Left ventricle myocardium inferior (tissue), 1 donor: ENCODE data around the gene MICAL2. TPM values are rescaled to one million over a fixed set of nuclear protein-coding genes. Genes with fewer than 3 reads are reported as not detected.

Source experiments
- DNase-seq: peaks from one replicate; pipeline ENCODE4 v3.0.0-alpha.2; 2020
- H3K27ac ChIP-seq: fragments of 200-600 bp; replicated peaks from 2 replicates; pipeline ENCODE4 v1.8.0; 2021
- H3K27me3 ChIP-seq: fragments of 200-600 bp; 2 replicates; pipeline ENCODE4 v1.8.0; 2021; ENCODE audit warnings: low read depth
- H3K36me3 ChIP-seq: fragments of 200-600 bp; 2 replicates; pipeline ENCODE4 v1.8.0; 2021
- H3K4me1 ChIP-seq: fragments of 200-600 bp; 2 replicates; pipeline ENCODE4 v1.8.0; 2021
- H3K4me3 ChIP-seq: fragments of 200-600 bp; 2 replicates; pipeline ENCODE4 v1.8.0; 2021; ENCODE audit warnings: mild to moderate bottlenecking, moderate library complexity
- H3K9me3 ChIP-seq: fragments of 200-600 bp; replicated peaks from 2 replicates; pipeline ENCODE4 v1.8.0; 2021
- intact Hi-C: fragments of 100-400 bp; cut with micrococcal nuclease; formaldehyde crosslinking; loops from one replicate; pipeline ENCODE4 v1.11.0; 2022
- total RNA-seq: library from RNA; stranded (reverse); fragmentation: NEBNext Ultra II Directional; extraction: Animal tissue kit (Norgen Biotek cat#: 25700); gene quantifications from one replicate; pipeline ENCODE4 v1.2.1, GENCODE V29; 2021
- TF ChIP-seq, protein P1 (sequence below): fragments of 200-600 bp; IDR thresholded peaks from 2 replicates; pipeline ENCODE4 v1.8.0; 2021; ENCODE audit warnings: antibody characterized with exemption, mild to moderate bottlenecking, borderline replicate concordance
- donor health status: DM: no; HTN: yes; CAD: no; lungs with severe emphysema.

MICAL2 gene
- total RNA-seq, 1 donor from 2014 or later: 85.0 TPM

GRCh38 chr11:12243911-12244550 is 133.6 kb downstream of the MICAL2 start:
- peak overlapping the region; percentile 57 for H3K27ac ChIP-seq
- peaks cover 26% of the 10 kb centered on the region for H3K36me3 ChIP-seq
- H3K4me1 ChIP-seq: peaks cover 74% of the 10 kb centered on the region

DNA sequence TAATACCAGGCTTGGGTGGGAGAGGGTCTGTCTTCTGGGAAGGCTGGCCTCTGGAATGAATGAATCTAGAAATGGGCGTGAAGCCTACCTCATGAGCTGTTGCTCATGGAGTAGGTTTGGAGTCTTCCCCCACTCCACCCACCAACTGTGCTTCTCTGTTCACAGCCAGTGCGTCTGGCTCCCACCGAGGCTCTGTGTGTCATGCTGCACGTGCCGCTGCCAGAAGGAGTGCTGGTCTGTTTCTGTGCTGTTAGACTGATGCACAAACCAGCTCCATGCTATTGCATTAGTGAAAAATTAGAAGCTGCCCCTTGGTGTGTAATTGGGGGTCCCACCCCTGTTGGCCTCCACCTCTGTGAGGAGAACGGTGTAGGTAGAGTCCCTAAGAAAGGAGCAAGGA is 134.7 kb downstream of the MICAL2 start:
- Histone ChIP-seq H3K9me3 (no peaks in the 10 kb centered on the region), H3K4me3 (no peak overlapping the region), H3K36me3 (peaks cover 19% of the 10 kb centered on the region), H3K27me3 (no peaks in the 10 kb centered on the region), H3K27ac (peak overlapping the region; percentile 39), H3K4me1 (peaks cover 75% of the 10 kb centered on the region)
- intact Hi-C loops: no loop called here
- no peak for DNase-seq
- TF ChIP-seq, protein P1, sequence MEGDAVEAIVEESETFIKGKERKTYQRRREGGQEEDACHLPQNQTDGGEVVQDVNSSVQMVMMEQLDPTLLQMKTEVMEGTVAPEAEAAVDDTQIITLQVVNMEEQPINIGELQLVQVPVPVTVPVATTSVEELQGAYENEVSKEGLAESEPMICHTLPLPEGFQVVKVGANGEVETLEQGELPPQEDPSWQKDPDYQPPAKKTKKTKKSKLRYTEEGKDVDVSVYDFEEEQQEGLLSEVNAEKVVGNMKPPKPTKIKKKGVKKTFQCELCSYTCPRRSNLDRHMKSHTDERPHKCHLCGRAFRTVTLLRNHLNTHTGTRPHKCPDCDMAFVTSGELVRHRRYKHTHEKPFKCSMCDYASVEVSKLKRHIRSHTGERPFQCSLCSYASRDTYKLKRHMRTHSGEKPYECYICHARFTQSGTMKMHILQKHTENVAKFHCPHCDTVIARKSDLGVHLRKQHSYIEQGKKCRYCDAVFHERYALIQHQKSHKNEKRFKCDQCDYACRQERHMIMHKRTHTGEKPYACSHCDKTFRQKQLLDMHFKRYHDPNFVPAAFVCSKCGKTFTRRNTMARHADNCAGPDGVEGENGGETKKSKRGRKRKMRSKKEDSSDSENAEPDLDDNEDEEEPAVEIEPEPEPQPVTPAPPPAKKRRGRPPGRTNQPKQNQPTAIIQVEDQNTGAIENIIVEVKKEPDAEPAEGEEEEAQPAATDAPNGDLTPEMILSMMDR: no peak

More at GRCh38 chr11:12243911-12244550, 133.6 kb downstream of the MICAL2 start:
- TF ChIP-seq, protein P1: no peak
- H3K27me3 ChIP-seq: no peaks in the 10 kb centered on the region
- intact Hi-C loops: no loop called here
- no peaks in the 10 kb centered on the region for H3K9me3 ChIP-seq
- DNase-seq: no peak
- H3K4me3 ChIP-seq: no peak overlapping the region

- Histone ChIP-seq H3K27ac (peak overlapping the region; percentile 39), H3K4me1 (peaks cover 70% of the 10 kb centered on the region), H3K27me3 (no peaks in the 10 kb centered on the region), H3K9me3 (no peaks in the 10 kb centered on the region), H3K36me3 (peaks cover 21% of the 10 kb centered on the region), H3K4me3 (no peak overlapping the region)
- DNase-seq: no peak
- TF ChIP-seq, protein P1: no peak
- intact Hi-C loops: no loop called here
These were observed 135.2 kb downstream of the MICAL2 start for GRCh38 chr11:12245549-12246016.

- TF ChIP-seq, protein P1: no peak
- intact Hi-C loops: no loop called here
- H3K4me1 ChIP-seq: peaks cover 67% of the 10 kb centered on the region
- DNase-seq: no peak
- H3K27ac ChIP-seq: peak overlapping the region; percentile 39
- no peak overlapping the region for H3K4me3 ChIP-seq
- H3K9me3 ChIP-seq: no peaks in the 10 kb centered on the region
- H3K27me3 ChIP-seq: no peaks in the 10 kb centered on the region
- peaks cover 16% of the 10 kb centered on the region for H3K36me3 ChIP-seq
These were observed 135.8 kb downstream of the MICAL2 start for GRCh38 chr11:12246147-12246546.

- no peaks in the 10 kb centered on the region for H3K9me3 ChIP-seq
- peaks cover 67% of the 10 kb centered on the region for H3K4me1 ChIP-seq
- no peak overlapping the region for H3K4me3 ChIP-seq
- DNase-seq: no peak
- no peaks in the 10 kb centered on the region for H3K27me3 ChIP-seq
- peak overlapping the region; percentile 80 for H3K27ac ChIP-seq
- peaks cover 16% of the 10 kb centered on the region for H3K36me3 ChIP-seq
- intact Hi-C loops: no loop called here
- TF ChIP-seq, protein P1: no peak
These were observed 136.6 kb downstream of the MICAL2 start for GRCh38 chr11:12246989-12247388.
